GM23338 (cell line): ENCODE data around the gene PGP. TPM values are rescaled to one million over a fixed set of nuclear protein-coding genes. Genes with fewer than 3 reads are reported as not detected.

Source experiments
- ATAC-seq: fragments of 200-7000 bp; cut with Tn5 transposase; 3 replicates; pipeline ENCODE4 v1.9.1; 2020
- DNase-seq: peaks from one replicate; pipeline ENCODE4 v3.0.0-alpha.2; 2015; ENCODE audit warnings: low spot score
- H2AFZ ChIP-seq: fragments of 200-600 bp; sonication (generic); 2 replicates; pipeline ENCODE4 v1.8.0; 2016; ENCODE audit warnings: antibody characterized with exemption, mild to moderate bottlenecking, moderate library complexity
- H3F3A ChIP-seq: fragments of 200-600 bp; sonication (generic); replicated peaks from 2 replicates; pipeline ENCODE4 v1.8.0; 2017; ENCODE audit warnings: antibody characterized with exemption, mixed run types, low read depth
- H3K27ac ChIP-seq: fragments of 200-600 bp; sonication (generic); 2 replicates; pipeline ENCODE4 v1.6.1; 2016; ENCODE audit warnings: low read depth
- H3K27me3 ChIP-seq: fragments of 200-600 bp; sonication (generic); 2 replicates; pipeline ENCODE4 v1.8.0; 2016; ENCODE audit warnings: mild to moderate bottlenecking, mixed run types, moderate library complexity; ENCODE audit not compliant: insufficient read depth
- H3K36me3 ChIP-seq: fragments of 200-600 bp; sonication (generic); 2 replicates; pipeline ENCODE4 v1.8.0; 2016; ENCODE audit warnings: mild to moderate bottlenecking; ENCODE audit not compliant: insufficient read depth
- H3K4me1 ChIP-seq: fragments of 200-600 bp; sonication (generic); 2 replicates; pipeline ENCODE4 v1.8.0; 2016; ENCODE audit warnings: mild to moderate bottlenecking, moderate library complexity; ENCODE audit not compliant: insufficient read depth
- H3K4me2 ChIP-seq: fragments of 200-600 bp; sonication (generic); 2 replicates; pipeline ENCODE4 v1.7.1; 2017; ENCODE audit warnings: mixed run types
- H3K4me3 ChIP-seq: fragments of 200-600 bp; sonication (generic); 2 replicates; pipeline ENCODE4 v1.6.1; 2016; ENCODE audit warnings: mixed run types
- H3K79me2 ChIP-seq: fragments of 200-600 bp; sonication (generic); replicated peaks from 2 replicates; pipeline ENCODE4 v1.8.0; 2017; ENCODE audit warnings: mild to moderate bottlenecking; ENCODE audit not compliant: insufficient read depth
- H3K9me2 ChIP-seq: fragments of 200-600 bp; sonication (generic); 2 replicates; pipeline ENCODE4 v1.8.0; 2017; ENCODE audit not compliant: insufficient read depth
- H4K20me1 ChIP-seq: fragments of 200-600 bp; sonication (generic); replicated peaks from 2 replicates; pipeline ENCODE4 v1.8.0; 2017; ENCODE audit warnings: mild to moderate bottlenecking; ENCODE audit not compliant: insufficient read depth
- H3K27ac Mint-ChIP-seq: 2 replicates; pipeline ENCODE4 v1.8.0; 2020; ENCODE audit warnings: inconsistent platforms, mild to moderate bottlenecking, moderate library complexity, mixed read lengths
- H3K27me3 Mint-ChIP-seq: 3 replicates; pipeline ENCODE4 v1.8.0; 2022; ENCODE audit warnings: low read depth, mild to moderate bottlenecking, moderate library complexity, mixed read lengths, inconsistent platforms; ENCODE audit not compliant: insufficient read depth, poor library complexity
- H3K36me3 Mint-ChIP-seq: 3 replicates; pipeline ENCODE4 v1.8.0; 2021; ENCODE audit warnings: low read depth, mild to moderate bottlenecking, inconsistent platforms, moderate library complexity, mixed read lengths
- H3K4me1 Mint-ChIP-seq: 3 replicates; pipeline ENCODE4 v1.8.0; 2020; ENCODE audit warnings: mild to moderate bottlenecking, inconsistent platforms, mixed read lengths
- H3K4me3 Mint-ChIP-seq: 3 replicates; pipeline ENCODE4 v1.8.0; 2021; ENCODE audit warnings: moderate library complexity, mild to moderate bottlenecking, inconsistent platforms, mixed read lengths
- H3K9me3 Mint-ChIP-seq: 3 replicates; pipeline ENCODE4 v1.8.0; 2020; ENCODE audit warnings: moderate library complexity, mild to moderate bottlenecking, inconsistent platforms, mixed read lengths
- CREB1 ChIP-seq: fragments of 250-450 bp; sonication (Bioruptor Pico); IDR thresholded peaks from 2 replicates; pipeline ENCODE4 v1.5.0; 2020; ENCODE audit warnings: low read depth, mild to moderate bottlenecking, moderate library complexity
- EZH2phosphoT487 ChIP-seq: fragments of 200-600 bp; sonication (generic); IDR thresholded peaks from one replicate; pipeline ENCODE4 v1.8.1; 2018; ENCODE audit warnings: antibody characterized with exemption; ENCODE audit not compliant: unreplicated experiment
- JUNB ChIP-seq: IDR thresholded peaks from one replicate; pipeline ENCODE4 v1.6.1; 2016; ENCODE audit warnings: antibody characterized with exemption; ENCODE audit not compliant: unreplicated experiment
- ZNF114 ChIP-seq: fragments of 250-450 bp; sonication (Bioruptor Pico); IDR thresholded peaks from 2 replicates; pipeline ENCODE4 v1.5.0; 2020; ENCODE audit warnings: mild to moderate bottlenecking, moderate library complexity
- polyA plus RNA-seq: library from polyadenylated mRNA; unstranded; fragments of >200 nt; fragmentation: Nextera tagmentation; extraction: Ambion mirVana; gene quantifications from 2 replicates; pipeline ENCODE4 v1.2.1, GENCODE V29; 2016
- total RNA-seq: library from RNA; depleted of rRNA; stranded (reverse); fragments of >200 nt; shearing (Covaris generic); gene quantifications from 2 replicates; pipeline ENCODE4 v1.2.3, GENCODE V29; 2014
- TF ChIP-seq, protein P1 (sequence below): IDR thresholded peaks from 2 replicates; pipeline ENCODE4 v1.6.1; 2016; ENCODE audit warnings: antibody characterized with exemption
- TF ChIP-seq, protein P2 (sequence below): IDR thresholded peaks from one replicate; pipeline ENCODE4 v1.6.1; 2018; ENCODE audit warnings: antibody characterized with exemption; ENCODE audit not compliant: unreplicated experiment

PGP gene
- total and polyA plus RNA-seq, 2 experiments from 2014 or later: 44.4 to 80.3 TPM

DNA sequence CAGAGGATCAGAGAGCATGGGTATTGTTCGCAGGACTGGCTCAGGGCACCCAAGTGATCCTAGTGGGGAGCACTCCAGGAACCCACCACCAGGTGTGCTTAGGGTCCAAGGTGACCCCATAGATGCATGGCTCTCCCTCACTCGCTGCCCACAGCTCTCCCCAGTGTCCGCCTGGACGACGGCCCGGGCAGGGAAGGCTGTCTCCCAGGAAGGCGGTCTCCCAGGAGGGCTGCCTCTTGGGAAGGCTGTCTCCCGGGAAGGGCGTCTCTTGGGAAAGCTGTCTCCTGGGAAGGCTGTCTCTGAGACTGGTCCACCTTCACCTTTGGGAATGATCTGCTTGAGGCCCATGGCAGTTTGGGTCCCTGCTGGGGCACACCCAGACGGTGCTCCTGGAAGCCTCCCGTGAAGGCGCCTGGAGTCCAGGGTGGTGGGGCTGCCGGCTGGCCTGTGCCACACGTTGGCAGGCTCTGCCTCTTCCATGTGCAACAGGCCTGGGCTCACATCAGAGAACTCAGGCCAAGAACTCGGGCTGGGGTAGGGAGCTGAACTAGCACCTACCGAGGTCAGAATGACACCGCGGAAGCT, 31.8 kb upstream of the PGP start (continued):
- TF ChIP-seq, protein P1, sequence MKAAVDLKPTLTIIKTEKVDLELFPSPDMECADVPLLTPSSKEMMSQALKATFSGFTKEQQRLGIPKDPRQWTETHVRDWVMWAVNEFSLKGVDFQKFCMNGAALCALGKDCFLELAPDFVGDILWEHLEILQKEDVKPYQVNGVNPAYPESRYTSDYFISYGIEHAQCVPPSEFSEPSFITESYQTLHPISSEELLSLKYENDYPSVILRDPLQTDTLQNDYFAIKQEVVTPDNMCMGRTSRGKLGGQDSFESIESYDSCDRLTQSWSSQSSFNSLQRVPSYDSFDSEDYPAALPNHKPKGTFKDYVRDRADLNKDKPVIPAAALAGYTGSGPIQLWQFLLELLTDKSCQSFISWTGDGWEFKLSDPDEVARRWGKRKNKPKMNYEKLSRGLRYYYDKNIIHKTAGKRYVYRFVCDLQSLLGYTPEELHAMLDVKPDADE: no peak

DNA sequence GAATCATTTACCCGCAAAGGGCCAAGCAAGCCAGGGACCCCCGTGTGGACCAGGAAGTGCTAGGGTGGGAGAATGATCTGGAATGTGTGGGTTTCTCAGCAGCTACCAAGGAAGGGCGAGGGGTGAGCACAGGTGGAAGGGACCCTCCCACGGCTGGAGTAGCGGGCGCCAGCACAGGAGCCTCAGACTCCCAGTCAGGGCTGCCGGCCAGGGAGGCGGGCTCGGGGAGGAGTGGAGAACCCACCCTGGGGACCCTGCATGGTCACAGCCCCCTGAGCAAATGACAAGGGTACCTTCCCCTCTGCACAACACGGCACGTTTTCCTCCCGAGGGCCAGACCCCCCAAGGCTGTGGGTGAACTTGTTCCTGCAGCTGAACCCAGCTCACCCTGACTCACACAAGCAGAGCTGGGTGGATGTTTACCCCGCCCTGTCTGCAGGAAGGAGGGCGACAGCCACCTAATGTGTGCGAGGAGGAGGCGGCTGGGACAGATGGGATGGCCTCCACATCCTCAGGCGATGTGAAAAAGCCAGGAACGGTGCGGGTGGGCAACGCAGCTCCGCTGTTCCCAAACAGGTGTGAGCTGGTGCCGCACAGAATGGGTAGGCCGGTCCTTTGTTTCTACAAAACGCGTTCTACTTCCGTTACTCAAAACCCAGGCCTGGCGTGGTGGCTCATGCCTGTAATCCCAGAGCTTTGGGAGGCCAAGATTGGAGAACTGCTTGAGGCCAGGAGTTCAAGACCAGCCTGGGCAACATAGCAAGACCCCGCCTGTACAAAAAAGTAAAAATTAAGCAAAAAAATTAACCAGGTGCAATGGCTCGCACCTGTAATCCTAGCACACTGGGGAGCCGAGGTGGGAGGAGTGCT, 30.5 kb upstream of the PGP start:
- no peak overlapping the region for H3K27ac Mint-ChIP-seq
- peaks cover 3% of the 10 kb centered on the region; the same call in 1 of the 2 replicates for H3K4me1 ChIP-seq
- DNase-seq: no peak
- H3K27me3 Mint-ChIP-seq: peaks cover 9% of the 10 kb centered on the region
- H3K79me2 ChIP-seq: peaks cover 24% of the 10 kb centered on the region
- H3K9me2 ChIP-seq: no peaks in the 10 kb centered on the region
- H3K36me3 Mint-ChIP-seq: peaks cover 59% of the 10 kb centered on the region
- H3K9me3 Mint-ChIP-seq: no peaks in the 10 kb centered on the region
- no peak overlapping the region for H3K4me2 ChIP-seq
- H3K27me3 ChIP-seq: no peaks in the 10 kb centered on the region
- TF ChIP-seq, protein P2, sequence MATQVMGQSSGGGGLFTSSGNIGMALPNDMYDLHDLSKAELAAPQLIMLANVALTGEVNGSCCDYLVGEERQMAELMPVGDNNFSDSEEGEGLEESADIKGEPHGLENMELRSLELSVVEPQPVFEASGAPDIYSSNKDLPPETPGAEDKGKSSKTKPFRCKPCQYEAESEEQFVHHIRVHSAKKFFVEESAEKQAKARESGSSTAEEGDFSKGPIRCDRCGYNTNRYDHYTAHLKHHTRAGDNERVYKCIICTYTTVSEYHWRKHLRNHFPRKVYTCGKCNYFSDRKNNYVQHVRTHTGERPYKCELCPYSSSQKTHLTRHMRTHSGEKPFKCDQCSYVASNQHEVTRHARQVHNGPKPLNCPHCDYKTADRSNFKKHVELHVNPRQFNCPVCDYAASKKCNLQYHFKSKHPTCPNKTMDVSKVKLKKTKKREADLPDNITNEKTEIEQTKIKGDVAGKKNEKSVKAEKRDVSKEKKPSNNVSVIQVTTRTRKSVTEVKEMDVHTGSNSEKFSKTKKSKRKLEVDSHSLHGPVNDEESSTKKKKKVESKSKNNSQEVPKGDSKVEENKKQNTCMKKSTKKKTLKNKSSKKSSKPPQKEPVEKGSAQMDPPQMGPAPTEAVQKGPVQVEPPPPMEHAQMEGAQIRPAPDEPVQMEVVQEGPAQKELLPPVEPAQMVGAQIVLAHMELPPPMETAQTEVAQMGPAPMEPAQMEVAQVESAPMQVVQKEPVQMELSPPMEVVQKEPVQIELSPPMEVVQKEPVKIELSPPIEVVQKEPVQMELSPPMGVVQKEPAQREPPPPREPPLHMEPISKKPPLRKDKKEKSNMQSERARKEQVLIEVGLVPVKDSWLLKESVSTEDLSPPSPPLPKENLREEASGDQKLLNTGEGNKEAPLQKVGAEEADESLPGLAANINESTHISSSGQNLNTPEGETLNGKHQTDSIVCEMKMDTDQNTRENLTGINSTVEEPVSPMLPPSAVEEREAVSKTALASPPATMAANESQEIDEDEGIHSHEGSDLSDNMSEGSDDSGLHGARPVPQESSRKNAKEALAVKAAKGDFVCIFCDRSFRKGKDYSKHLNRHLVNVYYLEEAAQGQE: no peak
- no peak for TF ChIP-seq JUNB
- TF ChIP-seq, protein P1: no peak
- no peak for TF ChIP-seq CREB1
- no peak for TF ChIP-seq ZNF114 (CRISPR knock-in tag)
- no peak for TF ChIP-seq EZH2phosphoT487
- H4K20me1 ChIP-seq: peaks cover 4% of the 10 kb centered on the region
- no peak overlapping the region for H2AFZ ChIP-seq
- H3K4me3 Mint-ChIP-seq: no peak overlapping the region; the same call in 2 of the 3 replicates
- no peak for ATAC-seq
- H3K27ac ChIP-seq: no peak overlapping the region; the same call in 1 of the 2 replicates
- H3K4me1 Mint-ChIP-seq: no peaks in the 10 kb centered on the region; the same call in 2 of the 3 replicates
- no peak overlapping the region for H3K4me3 ChIP-seq
- H3F3A ChIP-seq: peaks cover 7% of the 10 kb centered on the region
- H3K36me3 ChIP-seq: peaks cover 4% of the 10 kb centered on the region; the same call in 1 of the 2 replicates
